ENCODE results near the gene YPEL1.
A peak's percentile ranks its signal among the peaks of the same experiment; 100 is the strongest.
"Not testable (repeated sequence)": the region's sequence is repeated elsewhere in the genome, so short reads cannot be mapped to it uniquely, and the experiment has no call there.

YPEL1 gene

DNA sequence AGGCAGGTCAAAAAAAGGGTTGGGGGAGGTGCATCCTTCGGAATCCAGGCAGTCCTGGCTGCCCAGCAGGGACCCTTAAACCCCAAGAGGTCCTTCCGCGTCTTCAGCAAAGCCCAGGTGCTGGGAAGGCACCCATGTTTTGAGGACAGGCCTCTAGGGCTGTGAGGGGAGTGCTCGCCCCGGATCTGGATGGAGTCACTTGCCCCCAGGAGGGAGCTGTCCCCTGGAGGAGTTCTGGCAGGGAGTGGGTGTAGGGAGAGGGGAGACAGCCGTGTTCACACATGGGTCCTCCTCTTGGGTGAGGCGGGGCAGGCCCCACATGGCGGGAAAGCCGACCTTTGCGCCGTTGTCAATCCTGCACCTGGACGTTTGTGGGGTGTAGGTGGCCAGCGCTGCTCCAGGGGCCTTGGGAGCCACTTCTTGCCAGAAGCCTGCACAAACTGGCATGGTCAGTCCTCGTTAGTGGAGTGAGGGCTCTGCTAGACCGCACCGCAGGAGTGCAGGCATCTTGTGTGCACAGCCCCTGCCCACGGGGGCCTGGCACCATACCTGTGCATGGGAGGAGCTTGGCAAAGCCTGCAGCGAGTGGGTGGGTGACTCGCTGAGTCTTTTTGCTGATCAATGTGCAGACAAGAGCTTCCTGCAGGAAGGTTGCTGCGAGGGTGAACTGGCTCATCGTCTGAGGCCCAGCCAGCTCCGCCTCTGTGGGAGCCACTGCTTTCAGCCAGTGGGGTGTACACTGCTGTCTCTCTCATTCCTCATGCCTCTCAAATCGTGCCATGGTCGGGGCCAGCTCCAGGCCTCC is 53.8 kb downstream of the YPEL1 start:
- DNase-seq: no peak

DNA sequence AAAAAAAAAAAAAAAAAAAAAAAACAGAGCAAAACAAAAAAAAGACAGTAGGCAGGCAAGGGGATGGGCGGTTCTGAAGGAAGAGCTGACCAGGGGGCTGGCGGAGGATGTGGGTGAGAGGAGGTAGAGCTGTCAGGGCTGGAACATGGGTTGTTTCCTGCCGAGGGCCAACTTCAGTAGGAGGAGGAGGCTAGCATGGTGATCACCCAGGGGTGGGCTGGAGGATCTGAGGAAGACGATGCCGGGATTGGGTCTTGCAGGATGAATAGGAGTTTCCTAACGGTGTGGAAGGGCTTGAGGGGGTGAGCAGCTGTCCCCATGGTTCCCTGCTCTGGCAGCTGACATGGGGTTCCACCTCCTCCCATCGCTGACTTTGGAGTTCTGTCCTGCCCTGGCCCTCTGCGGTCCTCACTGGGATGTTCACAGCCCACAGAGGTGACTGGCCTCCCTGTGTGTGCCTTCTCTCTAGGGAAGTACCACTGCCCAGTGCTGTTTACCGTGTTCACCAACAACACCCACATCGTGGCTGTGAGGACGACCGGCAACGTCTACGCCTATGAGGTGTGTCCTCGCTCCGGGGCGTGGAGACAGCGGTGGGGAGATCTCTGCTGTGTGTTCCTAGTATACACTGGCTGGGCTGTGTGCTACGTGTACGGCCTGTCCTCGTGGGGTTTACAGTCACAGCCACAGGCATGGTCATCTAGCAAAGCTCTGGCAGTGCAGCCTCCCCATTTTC is 54.6 kb downstream of the YPEL1 start:
- no peak for DNase-seq

DNA sequence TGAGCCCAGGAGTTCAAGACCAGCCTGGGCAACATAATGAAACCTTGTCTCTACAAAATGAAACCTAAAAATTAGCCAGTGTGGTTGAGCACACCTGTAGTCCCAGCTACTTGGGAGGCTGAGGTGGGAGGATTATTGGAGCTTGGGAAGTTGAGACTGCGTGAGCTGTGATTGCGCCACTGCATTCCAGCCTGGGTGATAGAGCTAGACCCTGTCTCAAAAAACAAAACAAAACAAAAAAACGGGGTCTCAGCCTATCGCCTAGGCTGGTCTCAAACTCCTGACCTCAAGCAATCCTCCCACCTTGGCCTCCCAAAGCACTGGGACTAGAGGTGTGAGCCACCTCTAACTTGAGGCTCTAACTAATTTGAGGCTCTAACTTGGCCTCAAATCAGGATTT is 56.2 kb downstream of the YPEL1 start:
- no peak for DNase-seq

DNA sequence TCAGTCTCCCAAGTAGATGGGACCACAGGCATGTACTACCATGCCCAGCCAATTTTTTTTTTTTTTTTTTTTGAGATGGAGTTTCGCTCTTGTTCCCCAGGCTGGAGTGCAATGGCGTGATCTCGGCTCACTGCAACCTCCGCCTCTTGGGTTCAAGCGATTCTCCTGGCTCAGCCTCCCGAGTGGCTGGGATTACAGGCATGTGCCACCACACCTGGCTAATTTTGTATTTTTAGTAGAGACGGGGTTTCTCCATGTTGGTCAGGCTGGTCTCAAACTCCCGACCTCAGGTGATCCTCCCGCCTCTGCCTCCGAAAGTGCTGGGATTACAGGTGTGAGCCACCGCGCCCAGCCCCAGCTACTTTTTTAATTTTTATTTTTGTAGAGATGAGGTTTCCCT is 56.8 kb downstream of the YPEL1 start:
- not testable (repeated sequence) for DNase-seq

DNA sequence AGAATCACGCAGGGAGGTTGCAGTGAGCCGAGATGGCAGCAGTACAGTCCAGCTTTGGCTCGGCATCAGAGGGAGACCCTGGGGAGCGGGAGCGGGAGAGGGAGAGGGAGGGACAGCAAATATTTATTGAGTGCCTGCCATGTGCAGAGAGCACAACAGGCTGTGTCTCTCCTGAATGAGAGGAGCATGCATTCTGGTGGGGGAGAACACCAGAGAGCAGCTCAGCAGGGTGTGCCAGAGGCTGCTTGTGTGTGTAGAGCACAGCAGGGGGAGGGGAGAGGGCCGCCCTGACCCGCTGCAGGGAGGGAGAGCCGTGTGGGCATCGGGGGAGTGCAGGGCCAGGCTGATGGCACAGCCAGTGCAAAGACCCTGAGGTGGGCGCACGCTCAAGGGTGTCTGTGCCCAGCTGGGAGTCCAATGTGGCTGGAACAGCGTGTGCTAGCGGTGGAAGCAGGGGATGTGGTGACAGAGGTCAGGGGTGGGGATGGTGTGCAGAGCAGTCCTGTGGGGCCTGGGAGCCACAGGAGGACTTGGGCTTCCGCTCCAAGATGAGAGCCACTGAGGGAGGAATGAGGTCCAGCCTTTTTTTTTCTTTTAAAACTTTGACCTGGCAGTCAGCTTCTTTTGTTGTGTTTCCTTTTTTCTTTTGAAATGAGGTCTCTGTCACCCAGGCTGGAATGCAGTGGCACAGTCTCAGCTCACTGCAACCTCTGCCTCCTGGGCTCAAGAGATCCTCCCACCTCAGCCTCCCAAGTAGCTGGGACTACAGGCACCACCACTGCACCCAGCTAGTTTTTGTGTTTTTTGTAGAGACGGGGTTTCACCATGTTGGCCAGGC is 57.8 kb downstream of the YPEL1 start:
- no peak for DNase-seq

DNA sequence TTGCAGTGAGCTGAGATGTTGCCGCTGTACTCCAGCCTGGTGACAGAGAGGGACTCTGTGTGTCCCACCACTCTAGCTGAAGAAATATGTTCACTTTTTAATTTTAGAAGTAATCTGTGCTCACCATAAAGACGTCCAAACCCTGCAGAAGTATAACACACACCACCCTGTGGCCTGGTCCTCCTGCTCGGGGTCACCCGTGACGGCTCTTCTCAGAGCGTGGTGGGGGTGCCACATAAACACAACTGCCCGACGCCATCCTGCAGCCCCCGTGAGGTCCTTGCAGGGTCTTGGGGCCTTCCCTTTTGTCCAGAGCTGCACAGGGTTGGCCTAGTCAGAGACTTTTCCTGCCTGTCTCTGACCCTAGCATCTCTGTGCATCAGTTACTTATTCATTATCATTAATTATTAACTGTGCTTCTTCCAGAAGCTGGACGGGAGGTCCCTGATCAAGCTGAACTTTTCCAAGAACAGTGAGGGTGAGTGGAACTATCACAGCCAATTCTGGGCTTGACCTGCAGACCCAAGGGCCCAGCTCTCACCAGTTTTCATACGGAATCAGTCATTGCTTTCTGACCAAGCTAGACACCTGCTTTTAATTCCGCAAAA is 60.9 kb downstream of the YPEL1 start:
- DNase-seq: no peak

DNA sequence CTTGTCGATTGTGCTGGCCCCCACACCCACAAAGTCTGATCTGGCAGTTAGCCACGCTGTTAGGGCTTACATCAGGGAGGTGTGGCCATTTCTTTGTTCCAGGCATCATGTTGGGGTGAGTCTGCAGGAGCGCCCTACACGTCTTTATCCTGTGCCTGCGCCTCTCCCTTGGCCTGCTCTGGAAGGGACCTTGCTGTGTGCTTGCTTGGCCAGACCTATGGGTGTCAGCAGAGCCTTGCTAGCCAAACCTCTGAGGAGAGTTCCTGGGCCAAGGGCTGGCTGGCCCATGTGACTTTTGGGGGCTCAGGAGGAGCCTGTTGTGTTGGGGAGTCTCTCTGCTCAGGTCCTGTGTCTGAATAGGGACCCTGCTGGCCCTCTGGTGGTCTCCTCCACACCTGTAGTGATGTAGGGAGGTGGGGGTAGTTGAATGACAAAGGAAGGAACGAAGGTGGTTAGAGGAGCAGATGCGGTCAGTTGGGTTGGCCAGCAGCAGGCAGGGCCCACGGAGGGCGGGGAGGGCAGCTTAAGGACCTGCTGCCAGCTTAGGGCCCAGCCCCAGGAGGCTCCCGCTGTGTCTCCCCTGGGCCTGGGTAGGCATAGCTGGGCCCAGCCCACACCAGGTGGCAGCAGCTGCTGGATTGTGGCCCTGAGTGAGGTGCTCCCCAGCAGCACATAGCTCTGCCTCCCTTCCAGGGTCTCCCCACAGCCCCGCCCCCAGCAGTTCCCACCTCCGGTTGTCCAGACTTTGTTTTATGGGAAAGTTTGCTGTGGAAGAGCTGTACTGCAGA is 61.9 kb downstream of the YPEL1 start:
- DNase-seq: no peak

DNA sequence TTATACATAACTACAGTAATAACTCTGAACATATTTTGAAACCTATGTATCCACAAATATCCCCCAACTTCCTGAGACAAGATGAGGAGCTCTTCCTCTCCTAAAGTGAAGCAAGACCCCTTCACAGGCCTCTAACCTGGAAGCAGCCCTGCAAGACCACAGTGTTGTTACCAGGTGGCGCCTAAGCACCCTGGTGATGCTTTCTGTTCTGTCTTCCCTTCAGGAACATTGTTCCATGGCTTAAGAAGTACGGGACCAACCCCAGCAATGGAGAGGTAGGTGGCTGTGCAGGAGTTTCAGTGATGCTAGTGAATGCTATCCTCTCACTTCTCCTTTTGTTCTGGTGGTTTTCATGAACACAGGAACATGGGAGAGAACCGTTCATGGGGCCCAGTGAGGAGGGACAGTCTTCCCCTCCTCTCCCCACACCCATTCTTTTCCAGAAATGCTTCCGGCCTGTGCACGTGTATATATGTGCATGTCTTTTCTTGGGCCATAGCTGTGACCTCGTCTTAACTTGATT is 63.4 kb downstream of the YPEL1 start:
- no peak for DNase-seq

DNA sequence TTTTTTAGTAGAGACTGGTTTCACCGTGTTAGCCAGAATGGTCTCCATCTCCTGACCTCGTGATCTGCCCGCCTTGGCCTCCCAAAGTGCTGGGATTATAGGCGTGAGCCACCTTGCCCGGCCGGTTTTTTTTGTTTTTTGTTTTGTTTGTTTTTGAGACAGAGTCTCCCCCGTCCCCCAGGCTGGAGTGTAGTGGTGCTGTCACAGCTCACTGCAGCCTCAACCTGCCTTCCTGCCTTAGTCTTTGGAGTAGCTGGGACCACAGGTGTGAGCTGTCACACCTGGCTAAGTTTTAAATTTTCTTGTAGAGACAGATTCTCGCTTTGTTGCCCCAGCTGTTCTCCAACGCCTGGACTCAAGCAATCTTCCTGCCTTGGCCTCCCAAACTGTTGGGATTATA is 66.6 kb downstream of the YPEL1 start:
- DNase-seq: no peak

DNA sequence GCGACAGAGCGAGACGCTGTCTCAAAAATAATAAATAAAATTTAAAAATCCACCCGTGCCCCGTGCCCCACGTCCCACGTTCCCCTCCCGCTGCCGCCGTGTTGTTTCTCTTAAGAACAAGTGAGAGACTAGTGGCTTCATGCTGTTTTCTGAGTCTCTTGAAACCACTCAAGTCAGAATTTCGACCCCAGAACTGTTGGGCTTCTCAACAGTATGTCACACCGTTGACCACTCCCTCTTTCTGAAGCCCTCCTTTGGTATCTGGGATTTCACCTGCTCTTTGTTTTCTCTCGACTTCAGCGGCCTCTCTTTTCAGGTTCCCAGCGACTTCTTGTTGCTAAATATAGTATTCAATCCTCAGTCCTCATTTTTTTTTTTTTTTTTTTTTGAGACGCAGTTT is 68.8 kb downstream of the YPEL1 start:
- no peak for DNase-seq

DNA sequence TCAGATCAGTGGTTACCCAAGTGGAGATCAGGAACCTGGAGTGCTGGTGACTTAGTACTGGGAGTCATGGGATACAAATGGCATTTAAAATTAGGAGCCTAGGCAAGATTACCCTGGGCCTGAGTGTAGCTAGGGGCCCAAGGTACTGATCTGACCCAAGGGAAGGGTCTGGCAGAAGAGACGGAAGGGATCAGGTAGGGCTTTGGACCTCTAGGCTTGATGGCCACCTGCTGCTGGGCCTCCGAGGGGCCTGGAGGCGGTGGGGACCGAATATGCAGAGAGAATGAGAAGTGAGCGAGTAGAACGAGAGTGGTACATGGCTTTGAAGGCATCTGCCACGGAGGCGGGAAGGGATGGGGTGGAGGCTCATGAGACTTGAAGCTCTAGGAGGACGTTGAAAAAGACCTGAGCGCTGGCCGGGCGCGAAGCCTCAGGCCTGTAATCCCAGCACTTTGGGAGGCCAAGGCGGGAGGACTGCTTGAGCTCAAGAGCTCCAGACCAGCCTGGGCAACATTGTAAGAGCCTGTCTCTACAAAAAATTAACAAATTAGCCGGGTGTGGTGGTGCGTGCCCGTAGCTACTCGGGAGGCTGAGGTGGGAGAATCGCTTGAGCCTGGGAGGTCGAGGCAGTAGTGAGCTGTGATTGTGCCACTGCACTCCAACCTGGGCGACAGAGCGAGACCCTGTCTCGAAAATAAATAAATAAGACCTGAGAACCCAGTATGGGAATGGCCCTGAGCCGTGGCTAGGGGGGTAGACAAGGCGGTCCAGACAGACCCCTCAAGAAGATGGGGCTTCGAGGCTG is 70.3 kb downstream of the YPEL1 start:
- no peak for DNase-seq

DNA sequence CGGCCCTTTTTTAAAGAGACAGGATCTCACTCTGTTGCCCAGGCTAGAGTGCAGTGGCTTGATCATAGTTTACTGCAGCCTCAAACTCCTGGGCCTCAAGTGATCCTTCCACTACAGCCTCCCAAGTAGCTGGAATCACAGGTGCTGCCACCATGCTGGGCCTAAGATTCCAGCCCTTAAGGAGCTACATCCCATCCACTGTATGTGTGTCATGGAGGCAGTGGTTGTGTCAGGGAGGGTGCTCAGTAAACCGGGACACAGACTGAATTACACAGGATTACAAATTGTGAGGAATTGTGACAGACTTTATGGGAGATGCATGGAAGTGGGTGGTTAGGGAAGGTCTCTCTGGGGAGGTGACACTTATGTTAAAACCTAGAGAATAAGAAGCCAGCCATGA is 71.9 kb downstream of the YPEL1 start:
- no peak for DNase-seq

DNA sequence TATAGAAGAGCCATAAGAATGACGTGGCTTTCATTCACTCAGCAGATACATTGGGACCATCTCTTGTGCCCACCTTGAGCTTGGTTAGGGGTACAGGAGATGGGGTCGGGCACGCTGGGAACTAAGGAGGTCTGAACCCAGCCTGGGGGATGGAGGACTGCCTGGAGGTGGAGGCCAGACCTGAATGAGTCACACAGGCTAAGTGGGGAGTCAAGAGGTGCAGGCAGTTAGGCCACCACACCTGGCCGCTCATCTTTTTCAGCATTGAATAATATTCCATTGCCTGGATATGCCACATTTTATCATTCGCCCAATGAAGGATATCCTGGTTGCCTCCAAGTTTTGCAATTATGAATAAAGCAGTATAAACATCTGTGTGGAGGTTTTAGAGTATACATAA is 73.6 kb downstream of the YPEL1 start:
- no peak for DNase-seq

DNA sequence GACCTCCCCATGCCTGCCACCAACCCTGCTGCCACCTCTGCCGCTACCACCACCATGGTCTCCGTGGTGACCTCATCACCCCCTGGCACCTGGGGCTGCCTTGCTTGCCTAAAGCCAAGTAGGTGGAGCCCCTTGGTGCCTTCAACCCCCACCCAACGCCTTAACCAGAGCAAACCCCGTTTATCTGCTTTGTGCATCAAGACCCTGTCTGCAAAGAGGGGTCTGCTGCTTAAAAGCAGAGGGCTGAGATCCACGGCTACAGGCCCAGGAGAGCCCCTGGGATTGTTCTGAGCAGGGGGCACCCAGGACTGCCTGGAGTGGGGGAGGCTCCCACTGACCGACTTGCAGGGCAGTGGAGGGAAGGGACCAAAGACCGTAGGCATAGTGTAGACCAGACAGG is 74.7 kb downstream of the YPEL1 start:
- DNase-seq: no peak

DNA sequence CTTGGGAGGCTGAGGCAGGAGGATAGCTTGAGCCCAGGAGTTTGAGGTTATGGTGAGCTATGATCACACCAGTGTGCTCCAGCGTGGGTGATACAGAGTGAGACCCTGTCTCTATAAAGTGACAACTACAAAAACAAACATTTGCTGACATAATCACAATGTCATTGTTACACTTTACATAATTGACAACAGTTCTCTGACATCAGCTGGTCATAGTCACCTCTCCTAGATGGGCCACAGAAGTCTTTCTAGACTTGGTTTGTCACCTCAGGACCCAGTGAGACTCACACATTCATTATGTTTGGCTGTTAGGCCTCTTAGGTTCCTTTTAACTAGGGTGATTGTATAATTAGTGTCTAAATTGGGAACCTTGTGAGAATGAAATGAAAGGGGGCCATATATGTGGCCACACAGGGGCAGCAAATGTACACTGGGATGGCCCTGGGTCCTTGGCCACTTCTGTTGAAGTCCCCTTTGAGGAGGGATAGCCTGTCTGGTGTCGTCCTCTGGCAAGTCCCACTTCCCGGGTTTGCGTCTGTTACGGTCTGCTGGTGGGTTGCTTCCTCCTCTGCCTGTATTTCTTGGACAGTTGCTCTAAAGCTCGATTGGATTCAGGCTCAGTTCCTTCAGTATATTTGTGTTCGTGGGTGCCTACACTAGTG is 75.6 kb downstream of the YPEL1 start:
- no peak for DNase-seq

DNA sequence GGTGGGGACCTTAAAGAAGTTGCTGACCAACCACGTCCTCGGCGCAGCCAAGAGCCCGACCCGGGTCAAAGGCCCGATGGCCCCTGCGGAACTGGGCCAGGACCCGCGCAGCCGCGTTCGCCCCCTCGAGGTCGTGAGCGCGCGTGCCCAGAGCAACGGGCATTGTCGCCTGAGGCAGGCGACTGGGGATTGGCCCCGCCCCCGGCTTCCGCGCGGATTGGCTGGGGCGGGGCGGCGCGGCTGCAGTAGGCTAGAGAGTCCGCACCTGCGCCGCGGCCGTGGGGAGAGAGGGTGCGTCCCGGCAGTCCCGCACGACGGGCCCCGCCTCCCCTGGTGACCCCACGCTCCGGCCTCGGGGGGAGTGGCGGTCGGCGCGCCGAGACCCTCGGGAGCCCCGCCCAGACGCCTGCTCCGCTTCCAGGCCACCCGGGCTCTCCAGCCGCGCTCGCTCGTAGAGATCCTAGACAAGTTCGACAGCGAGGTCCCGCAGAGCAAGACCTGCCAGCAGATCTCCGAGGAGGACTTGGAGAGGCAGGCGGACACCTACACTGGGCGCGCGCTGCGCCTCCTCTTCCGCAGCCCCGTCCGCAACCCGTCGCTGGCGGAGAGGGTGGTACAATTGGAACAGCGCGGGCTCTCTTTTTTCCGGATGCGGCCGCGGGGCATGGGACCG is 78.1 kb downstream of the YPEL1 start:
- peak; percentile 75 to 82 for DNase-seq

DNA sequence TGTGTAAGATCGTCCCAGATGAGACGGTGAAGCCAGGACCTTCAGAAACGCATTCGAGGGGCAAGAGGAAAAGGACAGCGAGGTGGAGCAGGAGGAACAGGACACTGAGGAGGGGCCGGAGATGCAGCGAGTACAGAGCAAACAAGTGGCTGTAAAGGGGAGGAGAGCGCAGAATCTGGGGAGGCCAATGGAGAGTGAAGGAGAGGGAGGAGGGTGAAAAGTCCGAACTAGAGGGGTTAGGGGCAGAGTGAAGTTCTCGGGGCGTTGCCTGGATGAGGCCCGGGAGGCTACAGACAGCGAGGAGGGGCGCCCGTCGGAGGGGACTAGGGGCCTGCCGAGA is 78.6 kb downstream of the YPEL1 start:
- no peak for DNase-seq

DNA sequence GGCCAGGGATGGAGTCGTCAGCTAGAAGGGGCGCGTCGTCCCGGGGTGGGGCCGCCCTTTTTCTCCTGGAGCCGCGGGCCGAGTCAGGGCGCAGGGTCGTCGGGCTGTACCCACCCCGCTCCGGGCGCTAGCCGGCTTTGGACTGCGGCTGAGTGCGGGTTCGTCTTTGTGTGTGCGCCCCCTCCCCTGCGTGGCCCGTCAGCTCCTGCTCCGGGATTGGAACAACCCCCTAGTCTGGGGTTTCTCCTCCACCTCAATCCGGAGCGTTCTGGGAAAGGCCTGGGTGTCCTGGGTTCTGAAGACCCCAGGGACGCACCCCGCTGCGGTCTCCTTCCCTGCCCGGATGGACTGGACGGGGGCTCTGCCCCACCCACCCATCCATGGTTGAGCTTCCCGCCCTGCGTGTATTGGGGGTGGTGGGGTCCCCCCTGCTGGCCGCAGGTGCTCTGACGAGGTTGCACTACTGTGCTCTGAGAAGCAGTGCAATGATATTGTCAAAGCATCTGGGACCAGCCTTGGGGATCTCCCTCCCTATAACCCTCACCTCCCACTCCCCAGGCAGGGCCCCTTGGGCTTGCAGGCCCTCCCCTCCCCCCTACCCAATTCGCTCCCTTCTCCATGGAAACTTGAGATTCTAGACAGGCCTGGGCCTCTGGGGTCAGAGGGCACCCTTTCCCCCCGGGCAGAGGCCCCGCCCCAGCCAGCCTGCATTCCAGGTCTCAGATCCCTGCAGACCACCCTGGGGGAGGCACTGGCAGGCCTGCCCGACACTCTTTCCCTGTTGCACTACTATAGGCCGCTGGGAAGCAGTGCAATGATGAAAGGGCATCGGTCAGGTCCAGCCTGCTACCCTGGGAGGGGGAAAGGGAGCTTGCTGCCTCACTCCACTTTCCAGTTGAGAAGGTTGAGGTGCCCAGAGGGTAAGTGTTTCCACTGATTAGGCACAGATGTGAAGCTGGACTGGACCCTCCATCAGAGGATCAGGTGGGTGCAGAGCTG is 82.7 kb downstream of the YPEL1 start:
- no peak for DNase-seq

DNA sequence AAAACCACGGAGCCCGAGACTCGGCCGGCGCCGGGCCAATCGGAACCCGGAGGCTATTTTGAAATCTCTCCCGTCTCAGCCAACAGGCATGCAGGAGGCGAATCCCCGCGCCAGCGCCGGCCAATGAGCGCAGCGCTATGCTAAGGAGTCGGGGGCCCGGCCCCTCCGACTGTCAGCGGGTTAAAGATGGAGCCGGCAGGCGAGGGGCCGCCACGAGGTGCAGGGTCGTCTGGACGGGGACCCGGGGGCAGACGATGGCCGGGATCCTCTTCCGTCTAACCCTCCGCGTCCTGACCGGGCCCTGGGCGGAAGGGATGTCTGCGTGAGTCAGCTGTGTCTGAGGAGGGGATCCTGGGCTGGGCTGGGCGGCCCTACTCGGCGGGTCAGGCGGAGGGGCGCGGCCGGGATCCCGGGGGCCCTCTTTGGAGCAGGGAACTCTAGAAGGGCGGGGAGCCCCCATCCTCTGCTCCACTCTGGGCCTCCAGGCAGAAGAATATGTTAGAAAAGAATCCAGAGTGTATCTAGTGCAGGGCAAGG is 83.5 kb downstream of the YPEL1 start:
- DNase-seq: peak; percentile 80 to 82

Data from CD4-positive, alpha-beta T cell treated with Interleukin-4 for 1 hour (primary cell).